K562 (cell line): ENCODE measurements around the gene GALE. TPM values are rescaled to one million over a fixed set of nuclear protein-coding genes. Genes with fewer than 3 reads are reported as not detected.

ENCODE experiments used
- CBX3 ChIP-seq, 2 experiments: IDR thresholded peaks; 1 replicate in 1 of 2; 2 replicates in 1 of 2; pipeline ENCODE4 v1.6.1; 2012; ENCODE audit warnings: inconsistent platforms in 2 of 2, low read length in 2 of 2, borderline replicate concordance in 1 of 2, control low read depth in 1 of 2
- COPS2 ChIP-seq: fragments of 450-650 bp; conservative IDR thresholded peaks from 2 replicates; pipeline ENCODE4 v1.6.1; 2016; ENCODE audit warnings: mild to moderate bottlenecking, moderate library complexity
- ERF ChIP-seq: fragments of 450-650 bp; formaldehyde crosslinking; IDR thresholded peaks from 2 replicates; pipeline ENCODE4 v1.4.0; 2020; ENCODE audit warnings: mild to moderate bottlenecking, mixed read lengths
- ILK ChIP-seq: fragments of 450-650 bp; IDR thresholded peaks from 2 replicates; pipeline ENCODE4 v1.6.1; 2016; ENCODE audit warnings: missing genetic modification characterization, low read depth, mild to moderate bottlenecking, missing compliant biosample characterization, moderate library complexity, borderline replicate concordance
- MGA ChIP-seq: fragments of 450-650 bp; IDR thresholded peaks from 2 replicates; pipeline ENCODE4 v1.6.1; 2016; ENCODE audit warnings: mild to moderate bottlenecking, moderate library complexity
- NFRKB ChIP-seq: fragments of 450-650 bp; IDR thresholded peaks from 2 replicates; pipeline ENCODE4 v1.6.1; 2016; ENCODE audit warnings: low read depth
- NUFIP1 ChIP-seq: fragments of 450-650 bp; IDR thresholded peaks from 2 replicates; pipeline ENCODE4 v1.6.1; 2018; ENCODE audit not compliant: partially characterized antibody
- PREB ChIP-seq: sonication (generic); formaldehyde crosslinking; IDR thresholded peaks from 2 replicates; pipeline ENCODE4 v1.8.1; 2023; ENCODE audit warnings: mild to moderate bottlenecking, missing genetic modification reagents
- PTTG1 ChIP-seq: fragments of 450-650 bp; IDR thresholded peaks from 2 replicates; pipeline ENCODE4 v1.6.1; 2016; ENCODE audit warnings: low read depth, mild to moderate bottlenecking, missing genetic modification characterization, missing compliant biosample characterization
- SMAD2 ChIP-seq: fragments of 150-350 bp; IDR thresholded peaks from 2 replicates; pipeline ENCODE4 v1.6.1; 2014; ENCODE audit warnings: low read depth, mild to moderate bottlenecking, low read length
- TSC22D4 ChIP-seq: fragments of 450-650 bp; IDR thresholded peaks from 2 replicates; pipeline ENCODE4 v1.6.1; 2016; ENCODE audit warnings: missing genetic modification characterization, missing biosample characterization, control low read depth
- polyA plus RNA-seq, 8 experiments: library from polyadenylated mRNA; depleted of rRNA in 4 of 8; stranded (reverse) in 5 of 8; unstranded in 3 of 8; fragments of >200 nt; fragmentation: Nextera tagmentation in 2 of 8; fragmentation: Illumina TruSeq in 1 of 8; extraction: Ambion mirVana in 2 of 8; extraction: Trizol in 1 of 8; gene quantifications; 2 replicates each; pipeline versions ENCODE4 v1.2.1 to v1.2.3, GENCODE V29; 2011 to 2014; ENCODE audit warnings: inconsistent platforms in 1 of 8, missing spikeins in 1 of 8
- total RNA-seq, 7 experiments: library from RNA; depleted of rRNA in 6 of 7; stranded (reverse); fragments of >200 nt in 6 of 7; fragmentation: Illumina TruSeq in 2 of 7; extraction: Trizol in 2 of 7; gene quantifications; 2 replicates each; pipeline versions ENCODE4 v1.2.1 to v1.2.3, GENCODE V29; 2011 to 2021; ENCODE audit warnings: low replicate concordance in 1 of 7
- TF ChIP-seq, protein P1 (sequence below): fragments of 250-450 bp; sonication (Bioruptor Pico); IDR thresholded peaks from 2 replicates; pipeline ENCODE4 v1.8.0; 2021; ENCODE audit warnings: moderate library complexity, mild to moderate bottlenecking, inconsistent platforms

The GALE gene
- total and polyA plus RNA-seq, 9 of the 15 experiments (the other 6 are each of a cell fraction or from before 2014, with no cell fraction given) = 8.4 to 139 (median 88.3) TPM

DNA sequence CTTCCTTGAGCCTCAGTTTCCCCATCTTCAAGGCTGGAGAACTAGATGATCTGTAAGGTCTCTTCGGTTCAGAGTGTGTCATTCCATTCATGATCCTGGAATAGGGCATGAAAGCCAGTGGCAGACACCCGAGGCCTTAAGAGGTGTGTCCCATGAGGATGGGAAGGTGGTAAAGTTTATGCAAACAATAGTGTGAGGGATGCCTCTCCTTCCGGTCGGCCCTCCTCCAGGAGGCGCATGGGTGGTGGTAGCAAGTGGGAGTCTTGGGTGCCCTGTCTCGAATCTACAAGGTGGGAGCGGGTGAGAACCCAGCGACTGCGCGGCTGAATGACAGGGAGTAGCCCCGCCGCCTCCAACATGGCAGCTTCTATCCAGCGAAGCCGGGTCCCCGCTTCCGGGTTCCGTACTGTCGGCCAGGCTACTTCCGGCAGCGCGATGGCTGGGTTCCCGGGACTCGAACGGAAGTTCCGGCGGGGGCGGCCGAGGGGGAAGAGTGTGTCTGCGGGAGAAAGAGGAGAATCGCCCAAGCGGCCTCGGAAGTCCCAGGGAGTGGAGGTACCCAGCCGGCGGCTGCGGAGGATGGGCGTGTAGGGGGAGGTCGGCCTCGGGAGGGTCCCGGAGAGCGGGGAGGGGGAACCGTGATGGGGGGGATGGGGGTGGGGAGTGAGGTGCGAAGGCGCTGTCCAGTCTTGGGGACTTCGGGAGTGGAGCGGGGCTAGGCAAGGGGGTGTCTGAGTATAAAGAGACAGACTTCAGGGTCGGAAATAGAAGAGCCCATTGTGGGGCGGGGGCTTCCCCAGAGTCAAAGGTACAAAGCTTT, 9.6 kb downstream of the GALE start, which contains the start of gene LYPLA2 (continued):
- peak; percentile 51 for TF ChIP-seq MGA
- no peak for TF ChIP-seq ILK (tag)
- no peak for TF ChIP-seq SMAD2
- no peak for TF ChIP-seq PTTG1 (tag)
- no peak for TF ChIP-seq NUFIP1
- TF ChIP-seq, protein P1, sequence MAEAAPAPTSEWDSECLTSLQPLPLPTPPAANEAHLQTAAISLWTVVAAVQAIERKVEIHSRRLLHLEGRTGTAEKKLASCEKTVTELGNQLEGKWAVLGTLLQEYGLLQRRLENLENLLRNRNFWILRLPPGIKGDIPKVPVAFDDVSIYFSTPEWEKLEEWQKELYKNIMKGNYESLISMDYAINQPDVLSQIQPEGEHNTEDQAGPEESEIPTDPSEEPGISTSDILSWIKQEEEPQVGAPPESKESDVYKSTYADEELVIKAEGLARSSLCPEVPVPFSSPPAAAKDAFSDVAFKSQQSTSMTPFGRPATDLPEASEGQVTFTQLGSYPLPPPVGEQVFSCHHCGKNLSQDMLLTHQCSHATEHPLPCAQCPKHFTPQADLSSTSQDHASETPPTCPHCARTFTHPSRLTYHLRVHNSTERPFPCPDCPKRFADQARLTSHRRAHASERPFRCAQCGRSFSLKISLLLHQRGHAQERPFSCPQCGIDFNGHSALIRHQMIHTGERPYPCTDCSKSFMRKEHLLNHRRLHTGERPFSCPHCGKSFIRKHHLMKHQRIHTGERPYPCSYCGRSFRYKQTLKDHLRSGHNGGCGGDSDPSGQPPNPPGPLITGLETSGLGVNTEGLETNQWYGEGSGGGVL (CRISPR knock-in tag) = no peak
- no peak for TF ChIP-seq CBX3 (IDR thresholded peaks at IDR 0.05; ENCODE audit: borderline replicate concordance in 1 of 2, low read length in 2 of 2)
- TF ChIP-seq NFRKB = peak; percentile 72; the same call in 1 of the 2 replicates
- no peak for TF ChIP-seq PREB (CRISPR knock-in tag)
- no peak for TF ChIP-seq COPS2
- TF ChIP-seq TSC22D4 (tag) = no peak
- TF ChIP-seq ERF (CRISPR knock-in tag) = peak; percentile 88
